Endothelial cell of umbilical vein (primary cell): Measurements from ENCODE around the gene GNAS-AS1. TPM values are rescaled to one million over a fixed set of nuclear protein-coding genes. Genes with fewer than 3 reads are reported as not detected.

ENCODE experiments used
- BruUV-seq: library from RNA; stranded (reverse); fragments of 400-500 nt; replicated peaks from 2 replicates; lab custom pipeline; 2021; lab: Mats Ljungman, UMichigan
- CTCF ChIA-PET: fragments of 300-600, 350-600 bp; sonication (Branson Sonifier 250); formaldehyde crosslinking; loops from one replicate; lab custom pipeline; 2021; ENCODE audit warnings: antibody characterized with exemption, inconsistent platforms; lab: Charles Lee
- POLR2A ChIA-PET: fragments of 300-600, 350-600 bp; sonication (Branson Sonifier 250); formaldehyde crosslinking; loops from one replicate; lab custom pipeline; 2021; ENCODE audit warnings: antibody characterized with exemption, inconsistent platforms; lab: Charles Lee
- DNase-seq: peaks from one replicate; pipeline ENCODE4 v3.0.0-alpha.2; 2011; ENCODE audit warnings: low read depth, low spot score
- FAIRE-seq: peaks from 2 replicates; lab custom pipeline; 2011; peaks lifted over from hg19 to GRCh38; lab: Jason Lieb, UNC
- H2AFZ ChIP-seq: 2 replicates; pipeline ENCODE4 v1.6.0; 2012; ENCODE audit warnings: low read depth, low read length, control low read depth, inconsistent platforms
- H3K27ac ChIP-seq: 2 replicates; pipeline ENCODE4 v1.5.1; 2011; ENCODE audit warnings: low read depth, mild to moderate bottlenecking, control low read depth, low read length, moderate library complexity; ENCODE audit not compliant: insufficient read depth
- H3K27me3 ChIP-seq, 2 experiments: 2 replicates each; pipeline versions ENCODE4 v1.6.0 to v1.6.1; 2011; ENCODE audit warnings: low read length in 2 of 2, mixed read lengths in 1 of 2; ENCODE audit not compliant: control insufficient read depth in 2 of 2, insufficient read depth in 2 of 2
- H3K36me3 ChIP-seq, 2 experiments: 2 replicates in 1 of 2; 3 replicates in 1 of 2; pipeline ENCODE4 v1.5.1; 2011; ENCODE audit warnings: low read length in 2 of 2, mild to moderate bottlenecking in 1 of 2, moderate library complexity in 1 of 2; ENCODE audit not compliant: control insufficient read depth in 2 of 2, insufficient read depth in 2 of 2; ENCODE audit errors: extremely low read depth in 1 of 2
- H3K4me1 ChIP-seq: 3 replicates; pipeline ENCODE4 v1.5.1; 2011; ENCODE audit warnings: mild to moderate bottlenecking, low read length; ENCODE audit not compliant: control insufficient read depth, insufficient read depth; ENCODE audit errors: extremely low read depth
- H3K4me2 ChIP-seq: 2 replicates; pipeline ENCODE4 v1.6.1; 2011; ENCODE audit warnings: low read length, control low read depth, mixed read lengths; ENCODE audit not compliant: insufficient read depth
- H3K4me3 ChIP-seq, 3 experiments: fragments of 200-600 bp in 1 of 3; sonication (generic), shearing (Covaris generic) in 1 of 3; replicated peaks in 1 of 3; 2 replicates each; pipeline ENCODE4 v1.5.1; 2011 to 2016; ENCODE audit warnings: control low read depth in 3 of 3, low read length in 3 of 3, mild to moderate bottlenecking in 2 of 3, inconsistent platforms in 1 of 3, low read depth in 1 of 3, moderate library complexity in 1 of 3; ENCODE audit not compliant: insufficient read depth in 1 of 3
- H3K79me2 ChIP-seq: 2 replicates; pipeline ENCODE4 v1.6.0; 2012; ENCODE audit warnings: low read length, inconsistent platforms; ENCODE audit not compliant: control insufficient read depth, insufficient read depth
- H3K9ac ChIP-seq: replicated peaks from 2 replicates; pipeline ENCODE3; 2011; ENCODE audit warnings: low read length, control low read depth; ENCODE audit not compliant: insufficient read depth; ENCODE audit errors: extremely low read depth
- H3K9me1 ChIP-seq: replicated peaks from 3 replicates; pipeline ENCODE4 v1.6.0; 2011; ENCODE audit warnings: mild to moderate bottlenecking, low read length; ENCODE audit not compliant: control insufficient read depth, insufficient read depth; ENCODE audit errors: extremely low read depth
- H3K9me3 ChIP-seq: replicated peaks from 2 replicates; pipeline ENCODE4 v1.5.1; 2012; ENCODE audit warnings: low read length, inconsistent platforms; ENCODE audit not compliant: control insufficient read depth, insufficient read depth
- H4K20me1 ChIP-seq: replicated peaks from 2 replicates; pipeline ENCODE3; 2011; ENCODE audit warnings: mild to moderate bottlenecking, low read length; ENCODE audit not compliant: control insufficient read depth, insufficient read depth; ENCODE audit errors: extremely low read depth
- FOS ChIP-seq: IDR thresholded peaks from 2 replicates; pipeline ENCODE4 v1.6.1; 2011; ENCODE audit warnings: mild to moderate bottlenecking, low read length, moderate library complexity, borderline replicate concordance; ENCODE audit not compliant: insufficient read depth
- JUN ChIP-seq: IDR thresholded peaks from 2 replicates; pipeline ENCODE4 v1.6.1; 2011; ENCODE audit warnings: borderline replicate concordance, low read depth; ENCODE audit not compliant: insufficient read length, insufficient read depth
- MAX ChIP-seq: IDR thresholded peaks from 2 replicates; pipeline ENCODE4 v1.6.1; 2011; ENCODE audit not compliant: insufficient read depth, insufficient read length
- POLR2A ChIP-seq: IDR thresholded peaks from 2 replicates; pipeline ENCODE4 v1.6.1; 2012; ENCODE audit warnings: low read depth, mild to moderate bottlenecking, control low read depth, low read length
- dilution Hi-C: fragments of 300-500 bp; cut with MboI; formaldehyde crosslinking; loops from one replicate; pipeline ENCODE4 v1.15.0; 2019; ENCODE audit warnings: low sequenced_read_pairs; ENCODE audit not compliant: extremely low pct_ligation_motif_present
- intact Hi-C: fragments of 100-400 bp; cut with micrococcal nuclease; formaldehyde crosslinking; loops from one replicate; pipeline ENCODE4 v1.10.0; 2022
- polyA plus RNA-seq, 4 experiments: library from polyadenylated mRNA; depleted of rRNA in 3 of 4; stranded (reverse) in 3 of 4; unstranded in 1 of 4; fragments of >200 nt; gene quantifications; 2 replicates each; pipeline versions ENCODE4 v1.2.1 to v1.2.3, GENCODE V29; 2011 to 2012; ENCODE audit warnings: missing spikeins in 1 of 4
- total RNA-seq: library from RNA; stranded (reverse); gene quantifications from 2 replicates; pipeline ENCODE4 v1.2.3, GENCODE V29; 2021

Gene GNAS-AS1
- total and polyA plus RNA-seq, 2 donors (not counting 3 experiments of a cell fraction or from before 2014, with no cell fraction given): 0.11 to 0.58 TPM

- POLR2A ChIA-PET: no interaction called here
- Histone ChIP-seq H3K9me3 (no peaks in the 10 kb centered on the region), H3K4me1 (no peaks in the 10 kb centered on the region), H4K20me1 (no peaks in the 10 kb centered on the region), H3K36me3 (no peaks in the 10 kb centered on the region), H3K79me2 (no peaks in the 10 kb centered on the region), H3K9me1 (no peaks in the 10 kb centered on the region), H3K27me3 (no peaks in the 10 kb centered on the region), H3K4me3 (no peak overlapping the region), H3K27ac (no peak overlapping the region), H2AFZ (no peak overlapping the region), H3K4me2 (no peak overlapping the region), H3K9ac (no peak overlapping the region)
- BruUV-seq: no TSS peak
- TF ChIP-seq POLR2A (no peak), MAX (no peak)
- dilution Hi-C loops (no loop called here), intact Hi-C loops (no loop called here)
- DNase-seq (no peak), FAIRE-seq (no peak)
- CTCF ChIA-PET: no interaction called here
Measured at GRCh38 chr20:58792426-58792825, 58.3 kb downstream of the GNAS-AS1 start.

- no TSS peak for BruUV-seq
- Histone ChIP-seq H3K9me3 (no peaks in the 10 kb centered on the region), H3K9me1 (no peaks in the 10 kb centered on the region), H3K4me3 (no peak overlapping the region), H3K27ac (no peak overlapping the region), H4K20me1 (no peaks in the 10 kb centered on the region), H2AFZ (no peak overlapping the region), H3K9ac (no peak overlapping the region), H3K79me2 (no peaks in the 10 kb centered on the region), H3K27me3 (no peaks in the 10 kb centered on the region), H3K4me2 (no peak overlapping the region), H3K4me1 (no peaks in the 10 kb centered on the region), H3K36me3 (no peaks in the 10 kb centered on the region)
- ChIA-PET POLR2A (no interaction called here), CTCF (no interaction called here)
- DNase-seq: no peak
- TF ChIP-seq FOS: no peak
- TF ChIP-seq JUN: no peak
- intact Hi-C loops (no loop called here), dilution Hi-C loops (no loop called here)
- FAIRE-seq: no peak
Measured at GRCh38 chr20:58791286-58791685, 59.4 kb downstream of the GNAS-AS1 start.
